ENCODE data around the gene NEB. TPM values are rescaled to one million over a fixed set of nuclear protein-coding genes. Genes with fewer than 3 reads are reported as not detected.

Gene NEB
- total and polyA plus RNA-seq, 2 donors (not counting 1 experiment from before 2014, with no cell fraction given): 3.6 to 4.6 TPM

- no peak overlapping the region for H2AFZ ChIP-seq (ENCODE audit: insufficient read depth, low read depth, low read length, poor library complexity, severe bottlenecking)
- no peaks in the 10 kb centered on the region for H3K9me3 ChIP-seq (ENCODE audit: control extremely low read depth in 1 of 3, control insufficient read depth in 2 of 3, insufficient read depth in 1 of 3, low read length in 2 of 3)
- H3K4me3 ChIP-seq (ENCODE audit: control extremely low read depth in 1 of 5, extremely low read depth in 1 of 5, insufficient read depth in 1 of 5, low read depth in 2 of 5, low read length in 4 of 5): no peak overlapping the region
- ChIA-PET CTCF (no interaction called here), POLR2A (no interaction called here)
- H3K27ac Mint-ChIP-seq: no peak overlapping the region
- no peaks in the 10 kb centered on the region for H4K20me1 ChIP-seq (ENCODE audit: control insufficient read depth, insufficient read depth, low read length, poor library complexity, severe bottlenecking)
- H3K27ac ChIP-seq (ENCODE audit: low read length in 2 of 2): no peak overlapping the region
- no peaks in the 10 kb centered on the region for H3K4me1 ChIP-seq (ENCODE audit: control insufficient read depth in 2 of 2, insufficient read depth in 2 of 2, low read length in 2 of 2)
- H3K9me3 Mint-ChIP-seq (ENCODE audit: insufficient read depth): no peaks in the 10 kb centered on the region
- no peak overlapping the region for H3K4me3 Mint-ChIP-seq
- DNase-seq: no peak
- TF ChIP-seq EZH2 (IDR thresholded peaks at IDR 0.05; ENCODE audit: borderline replicate concordance, insufficient read depth, low read depth, low read length, poor library complexity, severe bottlenecking) (no peak), CTCF (IDR thresholded peaks at IDR 0.05) (no peak)
- H3K27me3 ChIP-seq (replicated peaks in 1 of 4; ENCODE audit: control extremely low read depth in 1 of 4, control insufficient read depth in 3 of 4, insufficient read depth in 4 of 4, low read length in 3 of 4): no peaks in the 10 kb centered on the region
- H3K4me2 ChIP-seq (replicated peaks; ENCODE audit: low read depth, low read length, poor library complexity, severe bottlenecking): no peak overlapping the region
- intact Hi-C loops (cut with micrococcal nuclease): no loop called here
- H3K27me3 Mint-ChIP-seq: no peaks in the 10 kb centered on the region
- H3K9ac ChIP-seq (ENCODE audit: low read length): no peak overlapping the region
- no peak for ATAC-seq (ENCODE audit: low read depth)
- no peaks in the 10 kb centered on the region for H3K79me2 ChIP-seq (ENCODE audit: control insufficient read depth, insufficient read depth, low read length)
- H3K36me3 ChIP-seq (replicated peaks in 1 of 2; ENCODE audit: control extremely low read depth in 1 of 2, control insufficient read depth in 1 of 2, extremely low read depth in 1 of 2, insufficient read depth in 2 of 2, low read length in 1 of 2): no peaks in the 10 kb centered on the region
- H3K4me1 Mint-ChIP-seq: no peaks in the 10 kb centered on the region
These were observed 79.4 kb downstream of the NEB start for GRCh38 chr2:151654891-151655290.

GRCh38 chr2:151654085-151654484, 80.2 kb downstream of the NEB start:
- H3K4me3 Mint-ChIP-seq: no peak overlapping the region
- H3K27ac Mint-ChIP-seq: no peak overlapping the region
- no peaks in the 10 kb centered on the region for H3K9me3 ChIP-seq (ENCODE audit: control extremely low read depth in 1 of 3, control insufficient read depth in 2 of 3, insufficient read depth in 1 of 3, low read length in 2 of 3)
- no peaks in the 10 kb centered on the region for H3K27me3 ChIP-seq (replicated peaks in 1 of 4; ENCODE audit: control extremely low read depth in 1 of 4, control insufficient read depth in 3 of 4, insufficient read depth in 4 of 4, low read length in 3 of 4)
- no peaks in the 10 kb centered on the region for H3K4me1 Mint-ChIP-seq
- H3K9me3 Mint-ChIP-seq (ENCODE audit: insufficient read depth): no peaks in the 10 kb centered on the region
- ATAC-seq (ENCODE audit: low read depth) (no peak), DNase-seq (no peak)
- H3K4me3 ChIP-seq (ENCODE audit: control extremely low read depth in 1 of 5, extremely low read depth in 1 of 5, insufficient read depth in 1 of 5, low read depth in 2 of 5, low read length in 4 of 5): no peak overlapping the region
- intact Hi-C loops (cut with micrococcal nuclease): no loop called here
- H4K20me1 ChIP-seq (ENCODE audit: control insufficient read depth, insufficient read depth, low read length, poor library complexity, severe bottlenecking): no peaks in the 10 kb centered on the region
- no peaks in the 10 kb centered on the region for H3K79me2 ChIP-seq (ENCODE audit: control insufficient read depth, insufficient read depth, low read length)
- no peak overlapping the region for H3K9ac ChIP-seq (ENCODE audit: low read length)
- WGBS (ENCODE audit: insufficient coverage): no CpG with 5 or more reads among the region's 3 CpGs
- H3K27ac ChIP-seq (ENCODE audit: low read length in 2 of 2): no peak overlapping the region
- TF ChIP-seq EZH2 (IDR thresholded peaks at IDR 0.05; ENCODE audit: borderline replicate concordance, insufficient read depth, low read depth, low read length, poor library complexity, severe bottlenecking) (no peak), CTCF (IDR thresholded peaks at IDR 0.05) (no peak)
- H3K4me2 ChIP-seq (replicated peaks; ENCODE audit: low read depth, low read length, poor library complexity, severe bottlenecking): no peak overlapping the region
- POLR2A ChIA-PET: no interaction called here
- CTCF ChIA-PET: no interaction called here
- H3K4me1 ChIP-seq (ENCODE audit: control insufficient read depth in 2 of 2, insufficient read depth in 2 of 2, low read length in 2 of 2): no peaks in the 10 kb centered on the region
- no peak overlapping the region for H2AFZ ChIP-seq (ENCODE audit: insufficient read depth, low read depth, low read length, poor library complexity, severe bottlenecking)
- H3K27me3 Mint-ChIP-seq: no peaks in the 10 kb centered on the region
- H3K36me3 ChIP-seq (replicated peaks in 1 of 2; ENCODE audit: control extremely low read depth in 1 of 2, control insufficient read depth in 1 of 2, extremely low read depth in 1 of 2, insufficient read depth in 2 of 2, low read length in 1 of 2): no peaks in the 10 kb centered on the region
